H9 (cell line): ENCODE results near the gene DACT2. TPM values are rescaled to one million over a fixed set of nuclear protein-coding genes. Genes with fewer than 3 reads are reported as not detected.

Experiments
- DNase-seq: peaks from one replicate; pipeline ENCODE4 v3.0.0-alpha.2; 2017
- H2AFZ ChIP-seq: one replicate; pipeline ENCODE4 v1.6.1; 2013; ENCODE audit warnings: mild to moderate bottlenecking, low read length, control low read depth, moderate library complexity
- H2AK5ac ChIP-seq: 2 replicates; pipeline ENCODE4 v1.6.1; 2013; ENCODE audit warnings: low read length, control low read depth, mixed read lengths; ENCODE audit not compliant: insufficient read length
- H2BK120ac ChIP-seq: one replicate; pipeline ENCODE4 v1.6.1; 2013; ENCODE audit warnings: low read depth, mild to moderate bottlenecking, low read length, control low read depth, inconsistent platforms; ENCODE audit not compliant: poor library complexity, severe bottlenecking
- H2BK12ac ChIP-seq: 2 replicates; pipeline ENCODE4 v1.6.1; 2013; ENCODE audit warnings: low read length, control low read depth, mixed read lengths, low read depth; ENCODE audit not compliant: insufficient read length
- H2BK15ac ChIP-seq: 2 replicates; pipeline ENCODE4 v1.6.1; 2013; ENCODE audit warnings: low read depth, low read length, control low read depth
- H2BK20ac ChIP-seq: one replicate; pipeline ENCODE4 v1.6.1; 2013; ENCODE audit warnings: low read depth, mild to moderate bottlenecking, low read length, control low read depth, inconsistent platforms; ENCODE audit not compliant: poor library complexity, severe bottlenecking
- H2BK5ac ChIP-seq: 2 replicates; pipeline ENCODE4 v1.6.1; 2013; ENCODE audit warnings: low read length, control low read depth, mixed read lengths; ENCODE audit not compliant: insufficient read length
- H3K14ac ChIP-seq: 2 replicates; pipeline ENCODE4 v1.6.1; 2013; ENCODE audit warnings: low read length, control low read depth; ENCODE audit not compliant: insufficient read depth
- H3K18ac ChIP-seq: 2 replicates; pipeline ENCODE4 v1.6.1; 2013; ENCODE audit warnings: low read depth, mild to moderate bottlenecking, mixed read lengths, low read length, control low read depth; ENCODE audit not compliant: insufficient read length
- H3K23ac ChIP-seq: 2 replicates; pipeline ENCODE4 v1.6.1; 2013; ENCODE audit warnings: low read length, control low read depth, mixed read lengths, low read depth; ENCODE audit not compliant: insufficient read length
- H3K23me2 ChIP-seq: 2 replicates; pipeline ENCODE4 v1.6.1; 2013; ENCODE audit warnings: low read depth, mild to moderate bottlenecking, mixed read lengths, low read length, control low read depth; ENCODE audit not compliant: insufficient read length, poor library complexity, severe bottlenecking
- H3K27ac ChIP-seq: 2 replicates; pipeline ENCODE4 v1.5.1; 2013; ENCODE audit warnings: low read length, control low read depth, mixed read lengths, low read depth; ENCODE audit not compliant: insufficient read length
- H3K27me3 ChIP-seq: 2 replicates; pipeline ENCODE4 v1.6.1; 2013; ENCODE audit warnings: low read length, control low read depth, inconsistent platforms; ENCODE audit not compliant: insufficient read depth
- H3K4ac ChIP-seq: 2 replicates; pipeline ENCODE4 v1.6.1; 2013; ENCODE audit warnings: low read depth, mild to moderate bottlenecking, control low read depth, inconsistent platforms, low read length, moderate library complexity
- H3K4me1 ChIP-seq: 2 replicates; pipeline ENCODE4 v1.6.1; 2013; ENCODE audit warnings: low read length, control low read depth, inconsistent platforms; ENCODE audit not compliant: insufficient read depth
- H3K4me2 ChIP-seq: 2 replicates; pipeline ENCODE4 v1.6.1; 2013; ENCODE audit warnings: low read length, control low read depth, mixed read lengths; ENCODE audit not compliant: insufficient read length, insufficient read depth
- H3K56ac ChIP-seq: 2 replicates; pipeline ENCODE4 v1.6.1; 2013; ENCODE audit warnings: low read depth, mild to moderate bottlenecking, mixed read lengths, low read length, control low read depth; ENCODE audit not compliant: insufficient read length
- H3K79me1 ChIP-seq: 2 replicates; pipeline ENCODE4 v1.6.1; 2013; ENCODE audit warnings: low read depth, mild to moderate bottlenecking, moderate library complexity, low read length, control low read depth, inconsistent platforms; ENCODE audit not compliant: insufficient read depth, poor library complexity, severe bottlenecking
- H3K79me2 ChIP-seq: 2 replicates; pipeline ENCODE4 v1.6.1; 2013; ENCODE audit warnings: low read length, control low read depth, inconsistent platforms; ENCODE audit not compliant: insufficient read depth
- H3K9ac ChIP-seq: 2 replicates; pipeline ENCODE4 v1.6.1; 2013; ENCODE audit warnings: low read length, control low read depth, mixed read lengths; ENCODE audit not compliant: insufficient read length; ENCODE audit errors: extremely low read depth
- H3K9me3 ChIP-seq: one replicate; pipeline ENCODE4 v1.6.1; 2013; ENCODE audit warnings: low read depth, low read length, inconsistent platforms; ENCODE audit not compliant: control insufficient read depth
- H3T11ph ChIP-seq: one replicate; pipeline ENCODE4 v1.6.1; 2013; ENCODE audit warnings: mild to moderate bottlenecking, low read length, control low read depth, inconsistent platforms
- H4K20me1 ChIP-seq: one replicate; pipeline ENCODE4 v1.6.1; 2013; ENCODE audit not compliant: control insufficient read depth, insufficient read length, insufficient read depth
- H4K5ac ChIP-seq: 2 replicates; pipeline ENCODE4 v1.6.1; 2013; ENCODE audit warnings: low read depth, mild to moderate bottlenecking, mixed read lengths, low read length, control low read depth; ENCODE audit not compliant: insufficient read length
- H4K8ac ChIP-seq: replicated peaks from 2 replicates; pipeline ENCODE4 v1.6.1; 2013; ENCODE audit warnings: low read length, control low read depth, mixed read lengths, low read depth; ENCODE audit not compliant: insufficient read length
- H4K91ac ChIP-seq: 2 replicates; pipeline ENCODE4 v1.6.1; 2013; ENCODE audit warnings: low read depth, mild to moderate bottlenecking, moderate library complexity, mixed read lengths, low read length, control low read depth; ENCODE audit not compliant: insufficient read length
- H3K27ac Mint-ChIP-seq, 3 experiments: 2 replicates in 2 of 3; 3 replicates in 1 of 3; pipeline ENCODE4 v1.8.0; 2020 to 2021; ENCODE audit warnings: mixed read lengths in 3 of 3, mild to moderate bottlenecking in 1 of 3, moderate library complexity in 1 of 3
- H3K27me3 Mint-ChIP-seq: 2 replicates; pipeline ENCODE4 v1.8.0; 2021; ENCODE audit warnings: low read depth, mild to moderate bottlenecking, moderate library complexity, mixed read lengths
- H3K36me3 Mint-ChIP-seq, 3 experiments: 2 replicates in 2 of 3; 3 replicates in 1 of 3; pipeline ENCODE4 v1.8.0; 2020 to 2021; ENCODE audit warnings: low read depth in 3 of 3, mixed read lengths in 3 of 3; ENCODE audit not compliant: insufficient read depth in 1 of 3
- H3K4me1 Mint-ChIP-seq, 2 experiments: 2 replicates each; pipeline ENCODE4 v1.8.0; 2020; ENCODE audit warnings: mixed read lengths in 2 of 2
- H3K4me3 Mint-ChIP-seq, 2 experiments: 2 replicates in 1 of 2; 3 replicates in 1 of 2; pipeline ENCODE4 v1.8.0; 2020 to 2021; ENCODE audit warnings: mild to moderate bottlenecking in 2 of 2, mixed read lengths in 2 of 2, moderate library complexity in 1 of 2
- H3K9me3 Mint-ChIP-seq, 2 experiments: 2 replicates in 1 of 2; 3 replicates in 1 of 2; pipeline ENCODE4 v1.8.0; 2020; ENCODE audit warnings: mild to moderate bottlenecking in 2 of 2, mixed read lengths in 2 of 2, moderate library complexity in 1 of 2
- CTCF ChIP-seq: fragments of 200-600 bp; sonication (generic); conservative IDR thresholded peaks from 3 replicates; pipeline ENCODE4 v1.8.0; 2021; ENCODE audit warnings: antibody characterized with exemption, mild to moderate bottlenecking
- WGBS: extraction: QIAGEN DNeasy Blood & Tissue Kit; methylation state at CpG from one replicate; pipeline ENCODE4 v1.1.7; 2013; ENCODE audit warnings: missing lambda C conversion rate, low lambda C conversion rate, mixed read lengths; ENCODE audit not compliant: insufficient read length; ENCODE audit errors: extremely low coverage; 5-methylcytosine and 5-hydroxymethylcytosine counted together
- total RNA-seq: library from RNA; stranded (reverse); gene quantifications from 2 replicates; pipeline ENCODE4 v1.2.1, GENCODE V29; 2021

The DACT2 gene
- total RNA-seq, 1 experiment from 2014 or later = 1.8 TPM

DNA sequence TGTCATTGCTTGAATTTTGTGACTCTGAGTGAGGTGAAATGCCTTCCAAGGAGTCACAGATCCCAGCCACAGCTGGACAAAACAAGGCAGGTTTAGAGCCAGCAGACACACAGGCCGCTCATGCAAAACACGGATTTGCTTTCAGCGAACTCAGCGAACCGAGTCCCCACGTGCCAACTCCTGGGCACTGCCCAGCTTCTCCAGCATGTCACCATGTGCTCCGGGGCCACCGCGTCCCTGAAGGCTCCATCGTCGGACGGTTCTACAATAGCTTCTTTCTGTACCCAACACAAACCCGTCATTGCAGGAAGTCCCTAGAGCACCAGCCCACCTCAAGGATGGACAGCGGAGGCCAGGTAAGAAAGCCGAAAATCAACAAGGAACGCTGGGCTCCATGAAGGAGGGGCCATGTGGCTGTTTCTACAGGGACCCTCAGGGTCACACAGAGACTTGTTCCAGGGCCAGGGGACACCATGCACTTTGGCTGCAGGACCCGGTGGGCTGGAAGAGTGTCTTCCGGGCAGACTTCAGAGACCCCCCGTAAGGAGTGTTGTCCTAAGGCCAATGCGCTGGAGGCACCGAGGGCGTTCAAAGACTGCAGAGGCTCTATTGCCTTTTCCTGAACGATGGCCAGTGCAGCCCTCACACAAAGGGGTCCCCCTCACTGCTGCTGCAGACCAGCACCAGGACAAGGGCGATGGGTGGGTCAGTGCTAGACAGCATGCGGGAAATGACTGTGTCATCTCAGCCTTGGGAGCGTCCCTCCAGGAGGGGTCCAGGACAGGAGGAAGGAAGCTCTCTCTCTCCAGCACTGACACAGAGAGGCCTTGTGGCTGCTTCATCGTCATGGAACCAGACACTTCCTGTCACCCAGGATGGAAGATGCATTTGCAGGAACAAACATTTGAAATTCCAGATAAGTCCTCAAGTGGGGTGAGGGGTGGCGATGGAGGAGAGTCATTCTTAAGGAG is 19.8 kb downstream of the DACT2 start:
- H3K4ac ChIP-seq = no peak overlapping the region

More for the DNA sequence above, 19.8 kb downstream of the DACT2 start:
- no peak overlapping the region for H3K23ac ChIP-seq
- no peaks in the 10 kb centered on the region for H3K27me3 ChIP-seq
- no peaks in the 10 kb centered on the region for H3K79me2 ChIP-seq
- H2BK12ac ChIP-seq = no peak overlapping the region
- Mint-ChIP-seq H3K27me3 (peaks cover 85% of the 10 kb centered on the region), H3K36me3 (no peaks in the 10 kb centered on the region; a peak in 1 of 7 replicates), H3K4me3 (no peak overlapping the region), H3K4me1 (peaks cover 26 to 28% of the 10 kb centered on the region in 2 experiments), H3K27ac (no peak overlapping the region), H3K9me3 (no peaks in the 10 kb centered on the region)
- H3K4me2 ChIP-seq = no peak overlapping the region
- H3K18ac ChIP-seq = no peak overlapping the region
- H3K9ac ChIP-seq = no peak overlapping the region
- WGBS = no CpG with 5 or more reads among the region's 28 CpGs
- H2BK20ac ChIP-seq = no peak overlapping the region
- no peak overlapping the region for H2BK15ac ChIP-seq
- H2AK5ac ChIP-seq = no peak overlapping the region
- H3K23me2 ChIP-seq = no peaks in the 10 kb centered on the region
- no peak overlapping the region for H3T11ph ChIP-seq
- DNase-seq = no peak
- H3K79me1 ChIP-seq = no peaks in the 10 kb centered on the region
- no peak overlapping the region for H3K27ac ChIP-seq
- no peak overlapping the region for H2BK5ac ChIP-seq
- peaks cover 5% of the 10 kb centered on the region; the same call in 1 of the 2 replicates for H3K4me1 ChIP-seq
- H4K5ac ChIP-seq = no peak overlapping the region
- no peak overlapping the region for H3K56ac ChIP-seq
- H4K91ac ChIP-seq = no peak overlapping the region
- no peak overlapping the region for H2AFZ ChIP-seq
- no peak overlapping the region for H3K14ac ChIP-seq
- H2BK120ac ChIP-seq = no peak overlapping the region
- H3K9me3 ChIP-seq = no peaks in the 10 kb centered on the region
- H4K20me1 ChIP-seq = no peaks in the 10 kb centered on the region
- no peak for TF ChIP-seq CTCF
- no peak overlapping the region for H4K8ac ChIP-seq
